Measurements from ENCODE around the gene CDH23. TPM values are rescaled to one million over a fixed set of nuclear protein-coding genes. Genes with fewer than 3 reads are reported as not detected.

CDH23 gene
- total RNA-seq, 6 donors from 2014 or later: 4.7 to 29.3 (median 10.4) TPM

DNA sequence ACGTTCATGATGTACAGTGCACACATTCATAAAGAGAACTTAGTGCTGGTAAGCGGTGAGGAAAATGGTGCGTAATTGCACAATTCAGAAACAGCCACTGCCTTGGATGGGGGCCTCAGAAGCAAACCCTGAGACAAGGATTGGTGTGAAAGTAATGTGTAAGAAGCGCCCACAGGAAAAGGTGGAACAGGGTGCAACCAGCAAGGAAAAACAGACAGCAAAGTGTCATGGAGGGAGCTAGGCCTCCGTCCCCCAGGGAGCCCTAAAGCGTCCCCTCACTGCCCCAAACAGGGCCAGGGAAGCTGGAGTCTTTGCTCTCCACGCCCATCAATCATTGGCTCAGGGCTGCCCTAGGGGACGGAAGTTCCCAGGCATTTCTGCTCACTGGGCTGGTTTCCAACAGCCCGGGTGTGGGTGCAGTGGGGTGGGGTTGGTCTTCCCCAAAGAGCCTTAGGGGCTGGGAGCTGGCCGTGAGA is 332.5 kb downstream of the CDH23 start:
- H3K4me1 ChIP-seq: peaks cover 46 to 48% (median 47%) of the 10 kb centered on the region in 4 donors

DNA sequence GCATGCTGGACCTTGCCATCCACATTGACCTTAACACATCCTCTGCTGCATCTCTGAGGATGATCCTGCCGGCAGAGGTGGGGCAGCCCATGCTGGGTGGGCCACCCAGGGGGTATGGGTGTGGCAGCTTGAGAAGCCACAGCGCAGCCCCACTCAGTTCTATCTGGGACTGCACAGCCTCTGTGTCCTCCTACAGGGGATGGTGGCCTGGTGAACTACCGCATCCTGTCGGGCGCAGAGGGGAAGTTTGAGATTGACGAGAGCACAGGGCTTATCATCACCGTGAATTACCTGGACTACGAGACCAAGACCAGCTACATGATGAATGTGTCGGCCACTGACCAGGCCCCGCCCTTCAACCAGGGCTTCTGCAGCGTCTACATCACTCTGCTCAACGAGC is 335.1 kb downstream of the CDH23 start:
- H3K4me1 ChIP-seq: peaks cover 46 to 56% (median 51%) of the 10 kb centered on the region in 4 donors
- 87 to 92% methylated on average over 3 to 12 of the region's 12 CpGs for WGBS, 2 donors
- ATAC-seq (ENCODE audit: low FRiP score in 2 of 2) (no peak), DNase-seq (no peak)
- H3K9me3 ChIP-seq: no peaks in the 10 kb centered on the region
- H3K4me3 ChIP-seq: no peak overlapping the region
- H3K27me3 ChIP-seq: no peaks in the 10 kb centered on the region
- TF ChIP-seq POLR2A (IDR thresholded peaks at IDR 0.05) (no peak), POLR2AphosphoS5 (IDR thresholded peaks at IDR 0.05) (no peak), EP300 (IDR thresholded peaks at IDR 0.05) (no peak)
- TF ChIP-seq, protein P1, sequence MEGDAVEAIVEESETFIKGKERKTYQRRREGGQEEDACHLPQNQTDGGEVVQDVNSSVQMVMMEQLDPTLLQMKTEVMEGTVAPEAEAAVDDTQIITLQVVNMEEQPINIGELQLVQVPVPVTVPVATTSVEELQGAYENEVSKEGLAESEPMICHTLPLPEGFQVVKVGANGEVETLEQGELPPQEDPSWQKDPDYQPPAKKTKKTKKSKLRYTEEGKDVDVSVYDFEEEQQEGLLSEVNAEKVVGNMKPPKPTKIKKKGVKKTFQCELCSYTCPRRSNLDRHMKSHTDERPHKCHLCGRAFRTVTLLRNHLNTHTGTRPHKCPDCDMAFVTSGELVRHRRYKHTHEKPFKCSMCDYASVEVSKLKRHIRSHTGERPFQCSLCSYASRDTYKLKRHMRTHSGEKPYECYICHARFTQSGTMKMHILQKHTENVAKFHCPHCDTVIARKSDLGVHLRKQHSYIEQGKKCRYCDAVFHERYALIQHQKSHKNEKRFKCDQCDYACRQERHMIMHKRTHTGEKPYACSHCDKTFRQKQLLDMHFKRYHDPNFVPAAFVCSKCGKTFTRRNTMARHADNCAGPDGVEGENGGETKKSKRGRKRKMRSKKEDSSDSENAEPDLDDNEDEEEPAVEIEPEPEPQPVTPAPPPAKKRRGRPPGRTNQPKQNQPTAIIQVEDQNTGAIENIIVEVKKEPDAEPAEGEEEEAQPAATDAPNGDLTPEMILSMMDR (IDR thresholded peaks at IDR 0.05): no peak
- H3K36me3 ChIP-seq: no peaks in the 10 kb centered on the region
- H3K27ac ChIP-seq: no peak overlapping the region

More for the DNA sequence above, 332.5 kb downstream of the CDH23 start:
- ATAC-seq (ENCODE audit: low FRiP score in 2 of 2): peak; percentile 3 to 61
- no peaks in the 10 kb centered on the region for H3K9me3 ChIP-seq
- no peaks in the 10 kb centered on the region for H3K27me3 ChIP-seq
- peak overlapping the region; percentile 82 to 91 (median 86) for H3K27ac ChIP-seq
- TF ChIP-seq EP300 (IDR thresholded peaks at IDR 0.05) (no peak), POLR2A (IDR thresholded peaks at IDR 0.05) (no peak), POLR2AphosphoS5 (IDR thresholded peaks at IDR 0.05) (peak in 1 of 2 donors; percentile 20)
- TF ChIP-seq, protein P1 (IDR thresholded peaks at IDR 0.05): no peak
- H3K36me3 ChIP-seq: no peaks in the 10 kb centered on the region
- WGBS, 2 donors: 28 to 32% methylated on average over 9 to 10 of the region's 10 CpGs
- DNase-seq: peak in 1 of 2 donors; percentile 79
- no peak overlapping the region for H3K4me3 ChIP-seq

DNA sequence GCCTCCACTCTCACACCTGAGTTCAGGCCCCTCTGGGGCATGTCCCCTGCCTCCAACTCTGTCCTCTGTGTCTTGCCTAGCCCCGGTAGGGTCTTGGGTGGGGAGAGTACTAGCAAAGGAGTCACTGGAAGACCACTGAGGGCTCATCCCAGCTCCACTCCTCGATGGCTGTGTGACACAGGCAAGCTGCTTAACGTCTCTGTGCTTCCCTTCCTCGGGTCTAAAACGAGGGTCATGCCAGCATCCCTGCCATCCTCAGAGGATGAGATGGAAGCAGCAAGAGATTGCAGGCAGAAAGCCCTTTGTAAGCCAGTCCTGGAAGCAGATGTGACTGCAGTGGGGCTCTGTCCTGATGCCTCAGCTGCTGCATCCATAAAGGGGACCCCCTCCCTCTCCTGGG is 338.1 kb downstream of the CDH23 start:
- TF ChIP-seq POLR2A (IDR thresholded peaks at IDR 0.05): no peak
- TF ChIP-seq, protein P1 (IDR thresholded peaks at IDR 0.05): no peak
- no peak for TF ChIP-seq EP300 (IDR thresholded peaks at IDR 0.05)
- no peak for TF ChIP-seq POLR2AphosphoS5 (IDR thresholded peaks at IDR 0.05)
- Histone ChIP-seq H3K4me3 (no peak overlapping the region), H3K9me3 (no peaks in the 10 kb centered on the region), H3K4me1 (peaks cover 34 to 51% (median 42%) of the 10 kb centered on the region in 4 donors), H3K27ac (peak overlapping the region in 3 of 4 donors; percentile 78 to 86 (median 84)), H3K27me3 (no peaks in the 10 kb centered on the region), H3K36me3 (no peaks in the 10 kb centered on the region)
- no peak for DNase-seq
- WGBS, 2 donors: 89 to 92% methylated on average over 5 of the region's 5 CpGs
- no peak for ATAC-seq (ENCODE audit: low FRiP score in 2 of 2)

GRCh38 chr10:71735709-71736569 is 339.2 kb downstream of the CDH23 start:
- Histone ChIP-seq H3K4me1 (peaks cover 45 to 62% (median 49%) of the 10 kb centered on the region in 4 donors), H3K36me3 (no peaks in the 10 kb centered on the region), H3K4me3 (no peak overlapping the region), H3K27me3 (no peaks in the 10 kb centered on the region), H3K27ac (peak overlapping the region; percentile 65 to 86 (median 81)), H3K9me3 (no peaks in the 10 kb centered on the region)
- 60 to 82% methylated on average over 5 to 16 of the region's 16 CpGs for WGBS, 2 donors
- ATAC-seq (ENCODE audit: low FRiP score in 2 of 2) (peak; percentile 26 to 30), DNase-seq (peak in 1 of 2 donors; percentile 71)
- peak in 1 of 2 donors; percentile 12 for TF ChIP-seq POLR2AphosphoS5 (IDR thresholded peaks at IDR 0.05)
- TF ChIP-seq EP300 (IDR thresholded peaks at IDR 0.05): no peak
- TF ChIP-seq POLR2A (IDR thresholded peaks at IDR 0.05): peak in 1 of 4 donors; percentile 38

DNA sequence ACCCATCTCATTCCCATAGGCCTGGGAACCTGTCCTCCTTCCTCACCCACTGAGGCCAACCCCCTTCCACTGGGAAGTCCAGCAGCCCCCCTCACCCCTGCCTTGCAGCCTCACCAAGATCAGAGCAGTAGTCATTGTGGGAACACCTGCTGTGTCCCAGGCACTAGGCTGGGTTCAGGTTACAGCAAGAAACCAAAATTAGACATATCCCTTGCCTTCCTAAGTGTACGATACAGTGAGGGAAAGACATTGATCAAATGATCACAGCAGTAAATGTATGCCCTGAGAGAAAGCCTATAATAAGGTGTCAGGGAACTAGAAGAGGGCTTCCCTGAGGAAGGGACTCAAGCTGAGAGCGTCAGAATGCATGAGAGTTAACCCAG is 339.8 kb downstream of the CDH23 start:
- Histone ChIP-seq H3K4me3 (no peak overlapping the region), H3K27me3 (no peaks in the 10 kb centered on the region), H3K9me3 (no peaks in the 10 kb centered on the region), H3K27ac (peak overlapping the region; percentile 65 to 86 (median 81)), H3K36me3 (no peaks in the 10 kb centered on the region), H3K4me1 (peaks cover 45 to 62% (median 50%) of the 10 kb centered on the region in 4 donors)
- 76 to 91% methylated on average over 2 of the region's 2 CpGs for WGBS, 2 donors
- TF ChIP-seq EP300 (IDR thresholded peaks at IDR 0.05) (no peak), POLR2AphosphoS5 (IDR thresholded peaks at IDR 0.05) (no peak), POLR2A (IDR thresholded peaks at IDR 0.05) (no peak)
- TF ChIP-seq, protein P1 (IDR thresholded peaks at IDR 0.05): no peak
- DNase-seq (no peak), ATAC-seq (ENCODE audit: low FRiP score in 2 of 2) (no peak)

Measured in upper lobe of left lung (tissue), 6 donors.